WTC11 (cell line): ENCODE results near the gene ABTB2.

Experiments used
- CREM ChIP-seq: sonication (generic); formaldehyde crosslinking; IDR thresholded peaks from 2 replicates; pipeline ENCODE4 v1.8.1; 2022; ENCODE audit warnings: mild to moderate bottlenecking, missing genetic modification reagents, moderate library complexity
- FOXP1 ChIP-seq: sonication (generic); formaldehyde crosslinking; IDR thresholded peaks from 2 replicates; pipeline ENCODE4 v1.8.0; 2022; ENCODE audit warnings: missing genetic modification reagents, mild to moderate bottlenecking, moderate library complexity, borderline replicate concordance
- TCF7 ChIP-seq: sonication (generic); formaldehyde crosslinking; IDR thresholded peaks from 2 replicates; pipeline ENCODE4 v1.8.0; 2022; ENCODE audit warnings: mild to moderate bottlenecking, low read depth, missing genetic modification reagents, moderate library complexity
- TF ChIP-seq, protein P1 (sequence below): fragments of 200-600 bp; IDR thresholded peaks from 2 replicates; pipeline ENCODE4 v1.8.0; 2022; ENCODE audit warnings: antibody characterized with exemption

DNA sequence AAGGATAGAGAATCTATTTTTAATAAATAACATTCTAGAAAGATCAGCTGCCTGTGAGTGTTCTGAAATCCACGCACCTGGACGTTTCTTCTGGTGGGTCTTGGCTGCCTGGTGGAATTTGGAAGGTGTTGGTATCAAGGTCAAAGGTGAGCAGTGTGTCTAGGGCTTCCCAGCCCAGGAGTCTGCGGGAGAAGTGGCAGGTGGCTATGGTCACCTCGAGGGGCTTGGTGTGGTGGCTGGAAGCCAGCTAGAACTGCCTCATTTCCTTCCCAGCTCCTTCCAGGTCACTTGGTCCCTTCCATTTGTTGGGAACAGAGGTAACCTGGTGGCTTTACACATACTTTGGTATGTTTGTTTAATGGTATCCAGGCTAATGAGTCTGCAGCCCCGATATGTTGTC, 210.9 kb downstream of the ABTB2 start:
- TF ChIP-seq, protein P1, sequence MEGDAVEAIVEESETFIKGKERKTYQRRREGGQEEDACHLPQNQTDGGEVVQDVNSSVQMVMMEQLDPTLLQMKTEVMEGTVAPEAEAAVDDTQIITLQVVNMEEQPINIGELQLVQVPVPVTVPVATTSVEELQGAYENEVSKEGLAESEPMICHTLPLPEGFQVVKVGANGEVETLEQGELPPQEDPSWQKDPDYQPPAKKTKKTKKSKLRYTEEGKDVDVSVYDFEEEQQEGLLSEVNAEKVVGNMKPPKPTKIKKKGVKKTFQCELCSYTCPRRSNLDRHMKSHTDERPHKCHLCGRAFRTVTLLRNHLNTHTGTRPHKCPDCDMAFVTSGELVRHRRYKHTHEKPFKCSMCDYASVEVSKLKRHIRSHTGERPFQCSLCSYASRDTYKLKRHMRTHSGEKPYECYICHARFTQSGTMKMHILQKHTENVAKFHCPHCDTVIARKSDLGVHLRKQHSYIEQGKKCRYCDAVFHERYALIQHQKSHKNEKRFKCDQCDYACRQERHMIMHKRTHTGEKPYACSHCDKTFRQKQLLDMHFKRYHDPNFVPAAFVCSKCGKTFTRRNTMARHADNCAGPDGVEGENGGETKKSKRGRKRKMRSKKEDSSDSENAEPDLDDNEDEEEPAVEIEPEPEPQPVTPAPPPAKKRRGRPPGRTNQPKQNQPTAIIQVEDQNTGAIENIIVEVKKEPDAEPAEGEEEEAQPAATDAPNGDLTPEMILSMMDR: no peak
- TF ChIP-seq FOXP1 (CRISPR knock-in tag) (no peak), CREM (CRISPR knock-in tag) (no peak), TCF7 (no peak)
